Uterus (tissue), 2 donors: ENCODE results near the gene NCAPG.

Experiments used
- POLR2A ChIP-seq, 2 donors: fragments of 450-650 bp; IDR thresholded peaks; one replicate each; pipeline ENCODE4 v1.6.1; 2016; ENCODE audit warnings: antibody characterized with exemption in 2 of 2, mild to moderate bottlenecking in 1 of 2, moderate library complexity in 1 of 2
- TF ChIP-seq, protein P1 (sequence below), 4 experiments: fragments of 200-600 bp in 2 of 4; fragments of 450-650 bp in 2 of 4; sonication (generic) in 2 of 4; IDR thresholded peaks; one replicate each; pipeline ENCODE4 v1.5.1; 2016 to 2019; ENCODE audit warnings: antibody characterized with exemption in 4 of 4, mild to moderate bottlenecking in 2 of 4, moderate library complexity in 1 of 4

DNA sequence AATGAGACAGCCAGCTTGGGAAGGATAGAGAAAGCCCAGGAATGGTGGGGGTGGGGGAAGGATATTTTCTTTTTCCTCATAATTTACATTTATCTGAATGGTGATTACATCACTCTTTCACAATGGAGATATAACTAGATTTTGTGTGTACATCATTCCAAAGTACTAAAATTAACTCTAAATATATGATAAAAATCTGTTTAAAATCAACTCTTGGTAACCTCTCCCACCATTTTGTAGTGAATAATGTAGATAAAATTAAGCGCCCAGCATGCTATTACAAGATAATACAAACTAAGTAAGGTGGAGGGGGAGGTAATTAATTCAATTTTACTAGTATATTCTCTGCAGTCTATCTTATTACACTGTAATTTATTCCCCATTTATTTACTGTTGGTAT, 78.9 kb downstream of the NCAPG start:
- no peak for TF ChIP-seq POLR2A (IDR thresholded peaks at IDR 0.05)
- TF ChIP-seq, protein P1, sequence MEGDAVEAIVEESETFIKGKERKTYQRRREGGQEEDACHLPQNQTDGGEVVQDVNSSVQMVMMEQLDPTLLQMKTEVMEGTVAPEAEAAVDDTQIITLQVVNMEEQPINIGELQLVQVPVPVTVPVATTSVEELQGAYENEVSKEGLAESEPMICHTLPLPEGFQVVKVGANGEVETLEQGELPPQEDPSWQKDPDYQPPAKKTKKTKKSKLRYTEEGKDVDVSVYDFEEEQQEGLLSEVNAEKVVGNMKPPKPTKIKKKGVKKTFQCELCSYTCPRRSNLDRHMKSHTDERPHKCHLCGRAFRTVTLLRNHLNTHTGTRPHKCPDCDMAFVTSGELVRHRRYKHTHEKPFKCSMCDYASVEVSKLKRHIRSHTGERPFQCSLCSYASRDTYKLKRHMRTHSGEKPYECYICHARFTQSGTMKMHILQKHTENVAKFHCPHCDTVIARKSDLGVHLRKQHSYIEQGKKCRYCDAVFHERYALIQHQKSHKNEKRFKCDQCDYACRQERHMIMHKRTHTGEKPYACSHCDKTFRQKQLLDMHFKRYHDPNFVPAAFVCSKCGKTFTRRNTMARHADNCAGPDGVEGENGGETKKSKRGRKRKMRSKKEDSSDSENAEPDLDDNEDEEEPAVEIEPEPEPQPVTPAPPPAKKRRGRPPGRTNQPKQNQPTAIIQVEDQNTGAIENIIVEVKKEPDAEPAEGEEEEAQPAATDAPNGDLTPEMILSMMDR (IDR thresholded peaks at IDR 0.05) = no peak
